GM19452 (cell line): Measurements from ENCODE around the gene SYF2.
"Not testable (repeated sequence)": the region's sequence is repeated elsewhere in the genome, so short reads cannot be mapped to it uniquely, and the experiment has no call there.

Source experiments
- ATAC-seq: cut with Tn5 transposase; IDR thresholded peaks from one replicate; pipeline ENCODE4 v1.9.1; 2021; ENCODE audit not compliant: unreplicated experiment

SYF2 gene

DNA sequence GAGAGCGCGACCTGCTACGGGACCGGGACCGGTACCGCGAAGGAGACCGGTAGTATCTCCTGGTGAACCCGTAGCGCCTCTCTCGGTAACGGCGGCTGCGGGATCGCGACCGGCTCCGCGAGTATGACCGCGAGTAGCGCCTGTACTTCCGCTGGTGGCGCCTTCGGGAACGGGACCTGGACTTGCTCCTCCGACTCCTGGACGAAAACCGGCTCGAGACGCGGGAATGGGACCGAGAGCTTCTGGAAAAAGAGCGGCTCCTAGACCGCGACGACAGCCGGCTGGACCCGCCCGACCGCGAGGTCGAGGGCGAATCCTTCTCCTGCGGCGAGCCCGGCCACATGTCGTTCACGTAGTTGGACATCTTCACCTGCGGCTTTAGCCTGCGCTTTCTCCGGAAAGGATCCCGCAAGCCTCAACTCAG is 14.3 kb upstream of the SYF2 start:
- ATAC-seq, result no peak

DNA sequence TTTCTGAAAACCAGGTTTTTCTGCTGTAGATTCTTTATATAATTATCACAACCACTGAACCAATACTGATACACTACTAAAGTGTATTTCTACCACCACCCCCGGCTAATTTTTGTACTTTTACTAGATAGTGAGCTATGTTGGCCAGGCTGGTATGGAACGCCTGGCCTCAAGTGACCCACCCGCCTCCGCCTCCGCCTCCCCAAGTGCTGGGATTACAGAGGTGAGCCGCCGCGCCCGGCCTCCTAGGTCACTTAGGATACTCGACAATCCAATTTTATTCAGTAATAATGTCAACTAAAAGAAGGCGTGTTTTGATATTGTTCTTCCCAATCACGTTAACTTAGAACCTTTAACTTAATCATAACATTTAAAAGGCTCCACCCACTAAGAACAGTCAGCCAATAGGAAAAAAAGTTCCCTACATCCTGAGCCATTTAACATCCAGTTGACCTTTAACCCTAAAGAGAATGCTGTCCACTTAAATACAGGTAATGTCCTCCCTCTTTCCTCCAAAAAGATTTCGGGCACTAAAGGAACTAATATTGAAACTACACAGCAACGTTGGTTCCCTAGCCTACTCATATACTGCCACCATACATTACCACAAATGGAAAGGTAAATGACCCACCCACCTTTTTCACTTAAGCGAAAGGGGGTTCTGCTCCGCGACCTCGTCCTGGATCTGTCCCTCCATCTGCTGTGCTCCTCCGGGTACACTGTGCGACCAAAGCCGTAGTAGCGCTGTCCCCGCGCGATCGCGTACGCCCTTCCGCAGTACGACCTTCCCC is 13.7 kb upstream of the SYF2 start:
- no peak for ATAC-seq

DNA sequence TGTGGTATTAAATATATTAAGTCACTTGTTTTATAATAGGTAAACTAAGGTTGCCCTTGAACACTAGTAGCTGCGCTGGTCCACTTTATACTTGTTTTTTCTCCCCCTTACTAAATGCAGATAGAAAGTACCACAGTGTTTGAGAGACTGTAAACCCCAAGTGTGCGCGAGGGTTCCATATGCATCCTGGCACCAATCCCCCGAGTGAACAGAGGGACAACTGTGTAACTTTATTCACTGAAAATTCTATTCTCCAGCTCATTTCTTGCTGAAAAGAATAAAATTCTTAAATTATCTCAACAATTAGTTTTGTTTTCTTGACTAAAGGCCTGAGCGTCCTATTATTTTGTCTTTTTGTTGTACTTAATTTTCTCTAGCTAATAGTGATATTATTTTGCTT is 13.1 kb upstream of the SYF2 start:
- ATAC-seq, result no peak

DNA sequence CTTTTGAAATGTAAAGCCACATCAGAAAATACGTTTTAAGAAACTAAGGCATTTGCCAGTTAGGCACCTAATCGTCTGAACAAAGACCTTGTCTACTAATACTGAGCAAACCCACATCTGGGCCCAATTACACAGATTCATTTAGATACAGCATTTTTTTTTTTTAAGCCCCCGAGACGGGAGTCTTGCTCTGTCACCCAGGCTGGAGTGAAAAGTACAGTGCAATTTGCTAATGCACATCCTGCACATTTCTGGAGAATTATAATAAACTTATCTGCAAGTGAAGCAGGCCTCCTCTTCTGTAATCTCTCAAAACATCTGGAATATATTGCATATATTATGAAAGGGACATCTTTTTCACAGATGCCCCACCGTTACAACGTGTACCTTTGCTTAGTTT is 11.6 kb upstream of the SYF2 start:
- ATAC-seq, result no peak

DNA sequence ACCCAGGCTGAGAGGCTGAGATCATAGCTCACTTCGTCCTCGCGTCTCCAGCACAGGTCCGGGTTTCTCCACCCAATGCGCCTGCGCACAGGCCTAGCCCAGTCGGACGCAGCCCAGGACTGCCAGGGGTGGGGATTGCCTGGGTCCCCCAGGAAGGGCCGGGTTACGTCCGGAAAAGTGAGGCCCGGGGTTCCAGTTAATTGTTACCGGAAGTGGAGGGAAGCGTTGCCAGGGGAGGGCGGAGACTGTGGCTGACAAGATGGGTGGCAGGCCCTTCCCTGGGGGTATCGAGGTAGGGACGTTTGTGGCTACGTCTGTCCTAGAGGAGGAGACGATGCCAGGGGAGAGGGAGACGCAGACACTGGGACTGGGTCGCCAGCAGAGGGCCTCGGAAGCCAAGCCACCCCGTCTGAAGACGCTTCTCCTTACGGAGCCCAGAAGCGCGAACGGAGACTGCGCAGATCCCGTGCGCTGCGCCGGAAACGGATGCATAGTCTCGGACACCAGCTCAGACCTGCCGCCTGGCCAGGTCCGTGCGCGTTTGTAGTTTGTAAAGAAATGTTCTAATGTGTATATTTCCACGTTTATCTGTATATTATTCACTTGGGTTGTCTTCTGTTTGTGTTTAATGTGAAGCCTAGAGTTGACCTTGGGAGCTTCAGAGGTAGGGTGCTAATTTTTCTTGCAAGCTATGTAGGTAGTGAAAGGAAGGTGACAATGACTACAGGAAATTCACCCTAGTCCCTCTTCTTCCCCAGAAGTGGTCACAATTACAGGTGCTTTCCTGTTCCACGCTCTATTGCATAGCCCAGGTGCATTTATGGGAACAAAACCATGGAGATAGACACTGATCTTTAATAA is 7.6 kb upstream of the SYF2 start:
- ATAC-seq, result peak; percentile 62

DNA sequence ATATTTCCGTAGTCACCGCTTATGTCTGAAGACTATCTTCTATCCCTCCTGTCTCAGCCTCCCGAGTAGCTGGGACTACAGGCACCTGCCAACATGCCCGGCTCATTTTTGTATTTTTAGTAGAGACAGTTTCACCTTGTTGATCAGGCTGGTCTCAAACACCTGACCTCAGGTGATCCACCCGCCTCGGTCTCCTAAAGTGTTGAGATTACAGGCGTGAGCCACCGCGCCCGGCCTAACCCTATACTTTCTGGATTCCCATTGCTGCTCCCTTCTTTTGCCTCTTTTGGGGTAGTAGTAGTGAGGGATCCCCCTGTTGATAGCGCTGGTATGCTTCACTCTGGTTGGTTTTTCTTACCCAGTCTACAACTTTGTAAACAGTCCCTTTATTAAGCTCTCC is 5.7 kb upstream of the SYF2 start:
- ATAC-seq, result no peak

DNA sequence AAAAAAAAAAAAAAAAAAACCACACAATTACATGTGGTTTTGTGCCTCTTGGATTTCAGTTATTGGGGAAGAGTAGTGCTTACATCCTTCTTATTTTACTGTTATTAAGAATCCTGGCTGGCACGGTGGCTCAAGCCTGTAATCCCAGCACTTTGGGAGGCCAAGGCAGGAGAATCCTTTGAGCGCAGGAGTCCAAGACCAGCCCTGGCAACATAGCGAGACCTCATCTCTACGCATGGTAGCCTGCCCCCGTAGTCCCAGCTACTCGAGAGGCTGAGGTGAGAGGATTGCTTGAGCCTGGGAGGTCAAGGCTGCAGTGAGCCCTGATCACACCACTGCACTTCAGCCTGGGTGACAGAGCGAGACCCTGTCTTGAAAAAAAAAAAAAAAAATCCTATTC is 4.0 kb upstream of the SYF2 start:
- not testable (repeated sequence) for ATAC-seq

DNA sequence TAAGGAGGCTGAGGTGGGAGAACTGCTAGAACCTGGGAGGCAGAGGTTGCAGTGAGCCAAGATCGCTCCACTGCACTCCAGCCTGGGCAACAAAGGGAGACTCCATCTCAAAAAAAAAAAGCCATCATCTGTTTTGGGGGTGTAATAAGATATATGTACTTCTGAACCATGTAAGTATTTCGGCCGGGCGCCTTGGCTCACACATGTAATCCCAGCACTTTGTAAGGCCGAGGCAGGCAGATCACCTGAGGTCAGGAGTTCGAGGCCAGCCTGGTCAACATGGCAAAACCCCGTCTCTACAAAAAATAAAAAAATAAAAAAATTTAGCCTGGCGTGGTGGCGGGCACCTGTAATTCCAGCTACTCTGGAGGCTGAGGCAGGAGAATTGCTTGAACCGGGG is 3.1 kb upstream of the SYF2 start:
- not testable (repeated sequence) for ATAC-seq

DNA sequence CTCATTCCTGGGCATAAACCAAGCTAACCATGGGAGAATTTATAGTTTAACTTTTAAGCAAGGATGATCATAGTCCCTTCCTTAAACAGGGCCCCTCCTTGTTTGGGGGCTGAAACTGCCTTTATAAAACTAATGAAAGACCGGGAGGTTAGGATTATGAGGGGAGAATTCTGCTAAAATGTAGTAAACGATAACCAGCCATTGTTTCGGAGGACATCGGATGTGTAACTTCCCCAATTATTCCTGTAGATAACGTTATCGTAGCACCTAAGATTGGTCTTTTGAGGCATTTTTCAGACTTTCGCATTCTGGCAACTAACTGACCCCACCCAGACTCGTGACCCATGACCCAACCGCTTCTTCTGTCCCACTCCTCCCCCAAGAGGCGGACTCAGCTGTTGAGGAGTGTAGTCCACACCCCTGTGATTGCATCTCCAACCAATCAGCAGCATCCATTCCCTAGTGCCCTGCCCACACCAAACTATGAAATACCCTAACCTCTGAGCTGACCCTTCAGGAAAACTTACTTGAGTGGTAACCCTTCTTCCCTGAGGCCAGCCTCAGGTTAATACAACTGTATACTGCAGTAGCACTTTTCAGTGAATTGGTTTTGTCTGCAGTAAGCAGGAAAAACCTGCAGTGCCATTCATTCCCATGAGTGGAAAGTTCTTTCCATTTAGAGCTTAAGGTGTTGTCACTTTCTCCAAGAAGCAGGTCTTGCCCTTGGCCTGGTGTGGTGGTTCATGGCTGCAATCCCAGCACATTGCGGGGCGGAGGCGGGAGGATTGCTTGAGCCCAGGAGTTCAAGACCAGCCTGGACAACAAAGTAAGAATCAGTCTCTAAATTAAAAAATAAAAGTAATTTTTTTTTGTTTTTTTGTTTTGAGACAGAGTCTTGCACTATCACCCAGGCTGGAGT is 823 bp upstream of the SYF2 start:
- ATAC-seq, result peak; percentile 49

DNA sequence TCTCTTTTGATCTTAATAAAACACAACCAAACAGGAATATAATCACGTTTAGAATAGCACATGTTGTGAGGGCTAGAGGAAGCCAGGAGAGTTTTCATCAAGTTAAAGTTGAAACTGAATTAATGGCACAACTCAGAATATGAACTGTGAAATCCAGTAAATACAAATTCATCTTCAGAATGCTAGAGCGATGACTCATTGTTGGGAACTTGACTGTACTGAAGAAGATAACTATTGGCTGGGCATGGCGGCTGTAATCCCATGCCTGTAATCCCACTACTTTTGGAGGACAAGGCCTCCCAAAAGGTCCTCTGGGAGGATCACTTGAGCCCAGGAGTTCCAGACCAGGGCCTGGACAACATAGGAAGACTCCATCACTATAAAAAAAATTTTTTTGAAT is 8.8 kb downstream of the SYF2 start:
- ATAC-seq, result no peak

DNA sequence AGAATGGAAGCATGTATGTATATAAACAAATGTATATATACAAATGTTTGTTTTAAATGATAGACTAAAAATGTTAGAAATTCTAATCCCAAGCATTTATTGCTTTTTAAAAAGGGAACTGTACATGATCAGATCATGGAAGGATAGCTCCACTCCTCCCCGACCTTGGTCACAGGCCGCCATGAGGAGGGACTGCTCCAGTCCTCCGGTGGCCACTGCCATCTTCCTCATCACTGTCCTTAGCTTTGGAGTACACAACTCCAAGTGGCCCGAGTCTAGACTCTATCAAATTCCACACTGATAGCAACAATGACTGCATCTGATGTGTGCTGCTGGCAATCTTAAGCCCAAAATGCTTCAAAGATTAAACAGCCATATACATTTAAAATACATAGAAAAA is 9.7 kb downstream of the SYF2 start:
- ATAC-seq, result no peak

DNA sequence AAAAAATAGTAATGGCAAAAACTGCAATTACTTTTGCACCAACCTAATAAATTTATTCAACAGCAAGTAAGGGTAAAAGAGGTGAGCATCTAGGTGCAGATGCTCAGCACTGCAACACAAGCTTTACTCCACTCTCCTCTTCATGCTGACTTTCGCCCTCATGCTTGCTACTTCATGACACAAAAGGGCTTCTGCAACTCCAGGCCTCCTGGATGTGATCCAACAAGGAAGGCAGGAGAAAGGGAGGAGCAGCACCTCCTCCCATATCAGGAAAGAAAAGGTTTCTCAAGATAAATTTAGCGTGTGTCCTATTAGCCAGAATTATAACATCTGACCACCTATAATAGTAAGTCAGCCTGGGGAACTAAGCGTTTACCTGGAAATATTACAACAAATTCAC is 11.6 kb downstream of the SYF2 start:
- no peak for ATAC-seq

DNA sequence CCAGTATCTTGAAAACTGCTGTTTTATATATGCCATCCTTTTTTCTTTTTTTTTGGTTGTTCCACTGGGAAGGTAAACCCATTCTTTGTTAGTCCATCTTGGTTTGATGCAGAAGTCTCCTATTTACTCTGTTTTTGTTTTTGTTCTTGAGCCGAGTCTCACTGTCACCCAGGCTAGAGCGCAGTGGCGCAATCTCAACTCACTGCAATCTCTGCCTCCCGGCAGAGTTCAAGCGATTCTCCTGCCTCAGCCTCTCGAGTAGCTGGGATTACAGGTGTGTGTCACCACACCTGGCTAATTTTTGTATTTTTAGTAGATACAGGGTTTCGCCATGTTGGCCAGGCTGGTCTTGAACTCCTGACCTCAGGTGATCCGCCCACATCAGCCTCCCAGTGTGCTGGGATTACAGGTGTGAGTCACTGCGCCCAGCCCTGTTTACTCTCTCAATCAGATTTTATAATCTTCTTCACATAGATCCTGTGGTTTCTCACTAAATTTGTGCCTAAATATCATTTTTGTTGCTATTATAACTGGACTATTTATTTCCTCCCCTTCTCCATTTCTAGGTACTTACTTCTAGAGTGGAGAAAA is 12.5 kb downstream of the SYF2 start:
- no peak for ATAC-seq

DNA sequence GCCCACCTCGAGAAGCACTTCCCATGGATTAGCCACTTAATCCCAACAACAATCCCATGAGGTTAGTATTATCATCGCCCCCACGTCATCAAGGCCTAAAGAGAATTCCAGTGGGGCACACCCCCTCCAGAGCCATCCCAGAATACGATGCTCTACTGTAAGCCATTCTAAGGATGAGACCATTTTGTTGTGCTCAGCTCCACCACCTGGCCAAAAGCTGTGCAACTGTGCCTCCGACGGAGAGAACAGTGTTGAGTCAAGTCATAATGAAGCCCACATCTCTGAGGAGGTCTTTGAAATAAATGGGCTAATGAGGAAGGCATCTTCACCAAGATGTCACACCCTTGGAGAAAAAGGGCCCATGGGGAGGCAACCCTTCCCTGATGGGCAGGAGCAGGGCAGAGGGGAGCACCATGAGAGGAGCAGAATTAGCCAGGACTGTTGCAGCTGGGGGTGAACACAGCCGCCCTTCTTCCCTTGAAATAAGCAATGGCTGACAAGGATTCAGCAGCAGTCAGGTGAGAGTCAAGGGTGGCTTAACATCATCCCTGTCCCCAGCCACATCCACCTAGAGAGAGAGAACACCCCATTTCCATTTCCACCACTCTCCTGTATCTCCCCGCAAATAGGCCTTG is 14.6 kb downstream of the SYF2 start:
- no peak for ATAC-seq

DNA sequence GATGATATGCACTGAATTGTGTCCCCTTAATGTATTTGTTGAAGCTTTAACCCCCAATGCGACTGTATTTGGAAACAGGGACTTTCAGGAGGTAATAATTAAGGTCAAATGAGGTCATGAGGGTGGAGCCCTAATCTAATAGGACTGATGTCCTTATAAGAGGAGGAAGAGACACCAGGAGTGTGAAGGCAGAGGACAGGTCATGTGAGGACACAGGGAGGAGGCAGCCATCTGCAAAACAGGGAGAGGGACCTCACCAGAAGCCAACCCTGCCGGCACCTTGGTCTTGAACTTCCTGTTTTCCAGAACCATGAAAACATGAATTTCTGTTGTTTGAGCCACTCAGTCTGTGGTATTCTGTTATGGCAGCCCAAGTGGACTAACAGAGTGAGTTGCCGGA is 15.3 kb downstream of the SYF2 start:
- ATAC-seq, result no peak

DNA sequence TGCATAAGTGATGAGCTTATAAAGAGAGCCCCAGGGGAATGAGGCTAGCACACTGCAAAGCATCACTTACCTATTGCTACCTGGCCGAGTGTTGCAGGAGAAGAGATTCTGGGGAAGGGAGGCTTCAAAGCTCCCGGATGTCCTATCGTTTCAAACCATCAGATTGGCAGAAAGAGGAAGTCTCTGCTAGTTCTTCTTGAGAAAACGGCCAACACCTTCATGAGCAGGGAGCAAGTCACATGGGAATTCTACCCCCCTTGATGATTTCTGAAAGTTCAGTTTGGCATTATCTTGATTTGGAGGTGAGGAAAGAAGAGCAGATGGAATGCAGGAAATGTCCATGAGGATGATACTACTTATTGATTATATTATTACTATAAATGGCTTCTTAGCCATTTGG is 16.2 kb downstream of the SYF2 start:
- ATAC-seq, result no peak

DNA sequence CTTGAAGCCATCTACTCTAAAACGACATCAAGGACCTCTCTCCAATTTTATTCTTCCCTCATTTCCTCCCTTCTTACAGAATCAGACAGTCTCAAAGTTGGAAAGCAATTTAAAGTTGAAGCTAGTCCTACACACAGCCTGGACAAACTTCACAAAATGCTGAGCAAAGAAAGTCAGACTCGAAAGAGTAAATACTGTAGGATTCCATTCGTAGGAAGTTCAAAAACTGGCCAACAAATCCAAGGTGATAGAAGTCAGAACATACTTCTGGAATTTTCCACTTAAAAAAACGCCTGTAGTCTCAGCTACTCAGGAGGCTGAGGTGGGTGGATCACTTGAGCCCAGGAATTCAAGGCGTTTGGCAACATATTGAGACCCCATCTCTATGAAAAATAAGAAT is 19.6 kb downstream of the SYF2 start:
- ATAC-seq, result no peak

DNA sequence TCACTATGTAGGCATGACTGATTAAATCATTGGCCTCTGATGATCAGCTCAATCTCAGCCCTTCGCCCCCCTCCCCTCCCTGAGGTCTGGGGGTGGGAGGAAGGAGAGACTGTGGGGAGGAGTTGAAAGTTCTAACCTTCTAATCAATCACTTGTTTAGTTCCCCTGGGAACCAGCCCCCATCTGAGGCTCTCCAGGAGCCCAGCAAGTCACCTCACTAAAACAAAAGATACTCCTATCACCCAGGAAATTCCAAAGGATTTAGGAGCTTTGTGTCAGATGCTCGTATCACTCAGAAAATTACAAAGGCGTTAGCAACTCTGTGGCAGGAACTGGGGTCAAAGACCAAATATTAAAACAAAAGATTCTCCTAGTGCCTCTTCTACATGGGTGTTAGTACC is 21.6 kb downstream of the SYF2 start:
- ATAC-seq, result no peak

DNA sequence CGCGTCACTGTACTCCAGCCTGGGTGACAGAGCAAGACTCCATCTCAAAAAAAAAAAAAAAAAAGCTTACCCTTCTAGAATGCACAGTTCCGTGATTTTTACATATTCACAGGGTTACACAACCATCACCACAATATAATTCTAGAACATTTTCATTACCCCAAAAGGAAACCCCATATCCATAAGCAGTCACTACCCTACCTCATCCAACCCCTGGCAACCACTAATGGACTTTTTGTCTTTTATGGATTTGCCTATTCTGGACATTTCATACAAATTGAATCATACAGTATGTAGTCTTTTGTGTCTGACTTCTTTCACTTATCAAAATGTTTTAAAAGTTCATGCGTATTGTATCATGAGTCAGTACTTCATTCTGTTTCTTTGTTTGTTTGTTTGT is 22.8 kb downstream of the SYF2 start:
- no peak for ATAC-seq

DNA sequence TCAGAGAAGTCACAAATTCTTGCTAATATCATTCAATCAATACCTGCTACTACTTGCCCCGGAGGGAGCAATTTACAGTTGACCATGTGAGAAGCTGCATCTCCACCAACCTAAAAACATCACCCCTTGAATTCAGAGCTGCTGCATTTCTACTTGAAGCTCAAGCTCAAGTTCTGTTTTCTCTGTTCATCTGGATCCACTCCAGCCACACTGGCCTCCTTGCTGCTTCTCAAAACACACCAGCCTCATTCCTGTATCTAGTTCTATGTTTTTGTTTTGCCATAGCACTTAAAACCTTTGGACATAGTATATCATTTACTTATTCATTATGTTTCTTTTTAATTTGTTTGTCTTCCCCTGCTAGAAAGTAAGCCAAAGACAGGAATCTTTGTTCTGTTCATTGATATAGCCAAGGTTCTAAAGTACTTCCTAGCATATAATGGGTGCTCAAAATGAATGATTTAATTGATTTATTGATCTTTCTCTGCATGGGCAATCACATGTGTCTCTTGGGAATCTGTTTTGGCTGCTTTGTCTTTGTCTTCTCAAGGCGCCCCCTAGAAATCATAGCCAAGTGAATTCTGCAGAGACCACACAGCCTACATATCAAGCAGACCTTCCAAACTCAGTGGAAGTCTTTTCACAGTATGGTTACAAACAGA is 23.6 kb downstream of the SYF2 start:
- ATAC-seq, result no peak
